PC-3 (cell line): ENCODE results near the gene TRAF3.

Experiments used
- EZH2phosphoT487 ChIP-seq: fragments of 300-600 bp; sonication (generic); IDR thresholded peaks from 2 replicates; pipeline ENCODE4 v1.6.1; 2018; ENCODE audit warnings: mild to moderate bottlenecking, antibody characterized with exemption, low read length, borderline replicate concordance
- TF ChIP-seq, protein P1 (sequence below): fragments of 300-600 bp; sonication (generic); conservative IDR thresholded peaks from 2 replicates; pipeline ENCODE4 v1.5.1; 2017; ENCODE audit warnings: antibody characterized with exemption, low read depth, mild to moderate bottlenecking, low read length

- TF ChIP-seq, protein P1, sequence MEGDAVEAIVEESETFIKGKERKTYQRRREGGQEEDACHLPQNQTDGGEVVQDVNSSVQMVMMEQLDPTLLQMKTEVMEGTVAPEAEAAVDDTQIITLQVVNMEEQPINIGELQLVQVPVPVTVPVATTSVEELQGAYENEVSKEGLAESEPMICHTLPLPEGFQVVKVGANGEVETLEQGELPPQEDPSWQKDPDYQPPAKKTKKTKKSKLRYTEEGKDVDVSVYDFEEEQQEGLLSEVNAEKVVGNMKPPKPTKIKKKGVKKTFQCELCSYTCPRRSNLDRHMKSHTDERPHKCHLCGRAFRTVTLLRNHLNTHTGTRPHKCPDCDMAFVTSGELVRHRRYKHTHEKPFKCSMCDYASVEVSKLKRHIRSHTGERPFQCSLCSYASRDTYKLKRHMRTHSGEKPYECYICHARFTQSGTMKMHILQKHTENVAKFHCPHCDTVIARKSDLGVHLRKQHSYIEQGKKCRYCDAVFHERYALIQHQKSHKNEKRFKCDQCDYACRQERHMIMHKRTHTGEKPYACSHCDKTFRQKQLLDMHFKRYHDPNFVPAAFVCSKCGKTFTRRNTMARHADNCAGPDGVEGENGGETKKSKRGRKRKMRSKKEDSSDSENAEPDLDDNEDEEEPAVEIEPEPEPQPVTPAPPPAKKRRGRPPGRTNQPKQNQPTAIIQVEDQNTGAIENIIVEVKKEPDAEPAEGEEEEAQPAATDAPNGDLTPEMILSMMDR = no peak
- no peak for TF ChIP-seq EZH2phosphoT487
Measured at GRCh38 chr14:102883089-102883541, 105.9 kb downstream of the TRAF3 start.
